Panc1 (cell line): ENCODE data around the gene KRTAP5-3. TPM values are rescaled to one million over a fixed set of nuclear protein-coding genes. Genes with fewer than 3 reads are reported as not detected.

ENCODE experiments used
- ATAC-seq: fragments of 200-7000 bp; cut with Tn5 transposase; 2 replicates; pipeline ENCODE4 v1.9.1; 2020; ENCODE audit warnings: mild to moderate bottlenecking, moderate library complexity
- BruUV-seq: library from RNA; stranded (reverse); fragments of 400-500 nt; replicated peaks from 2 replicates; lab custom pipeline; 2021; lab: Mats Ljungman, UMichigan
- CTCF ChIA-PET: fragments of 300-600 bp; sonication (Branson Sonifier 250); formaldehyde crosslinking; loops from one replicate; lab custom pipeline; 2022; ENCODE audit warnings: antibody characterized with exemption; lab: Charles Lee
- POLR2A ChIA-PET: fragments of 300-600 bp; sonication (Branson Sonifier 250); formaldehyde crosslinking; loops from one replicate; lab custom pipeline; 2022; ENCODE audit warnings: antibody characterized with exemption; lab: Charles Lee
- DNase-seq: peaks from one replicate; pipeline ENCODE4 v3.0.0-alpha.2; 2010; ENCODE audit warnings: low read depth, low spot score
- H3K27ac ChIP-seq: 2 replicates; pipeline ENCODE4 v1.5.1; 2011; ENCODE audit warnings: mild to moderate bottlenecking, low read length, inconsistent platforms
- H3K27me3 ChIP-seq: fragments of 200-500 bp; sonication (Bioruptor generic); 2 replicates; pipeline ENCODE4 v1.6.0; 2014; ENCODE audit warnings: low read length, inconsistent platforms; ENCODE audit not compliant: control insufficient read depth, insufficient read depth
- H3K36me3 ChIP-seq: fragments of 200-500 bp; sonication (Bioruptor generic); 2 replicates; pipeline ENCODE4 v1.5.1; 2014; ENCODE audit warnings: inconsistent platforms, mild to moderate bottlenecking, low read length, moderate library complexity; ENCODE audit not compliant: control insufficient read depth, insufficient read depth
- H3K4me1 ChIP-seq: 2 replicates; pipeline ENCODE4 v1.5.1; 2011; ENCODE audit warnings: inconsistent platforms, mild to moderate bottlenecking, low read length, moderate library complexity; ENCODE audit not compliant: control insufficient read depth, insufficient read depth
- H3K4me3 ChIP-seq, 2 experiments: 2 replicates each; pipeline ENCODE4 v1.5.1; 2011 to 2012; ENCODE audit warnings: low read depth in 2 of 2, low read length in 2 of 2, mild to moderate bottlenecking in 2 of 2, inconsistent platforms in 1 of 2, moderate library complexity in 1 of 2
- H3K9me3 ChIP-seq: fragments of 200-500 bp; sonication (Bioruptor generic); 2 replicates; pipeline ENCODE4 v1.5.1; 2014; ENCODE audit warnings: low read depth, mild to moderate bottlenecking, inconsistent platforms, low read length, moderate library complexity; ENCODE audit not compliant: control insufficient read depth, insufficient read depth
- CTCF ChIP-seq: fragments of 450-650 bp; IDR thresholded peaks from 2 replicates; pipeline ENCODE4 v1.5.1; 2017; ENCODE audit warnings: mild to moderate bottlenecking
- POLR2AphosphoS5 ChIP-seq: IDR thresholded peaks from 2 replicates; pipeline ENCODE4 v1.6.1; 2012; ENCODE audit warnings: mild to moderate bottlenecking, low read depth, low read length, moderate library complexity
- REST ChIP-seq, 2 experiments: IDR thresholded peaks; 2 replicates each; pipeline ENCODE4 v1.6.1; 2011 to 2012; ENCODE audit warnings: low read depth in 2 of 2, control low read depth in 1 of 2, low read length in 1 of 2, mild to moderate bottlenecking in 1 of 2, moderate library complexity in 1 of 2; ENCODE audit not compliant: insufficient read depth in 1 of 2
- SIN3A ChIP-seq: IDR thresholded peaks from 2 replicates; pipeline ENCODE4 v1.6.1; 2012; ENCODE audit warnings: low read depth, mild to moderate bottlenecking, low read length, moderate library complexity, borderline replicate concordance; ENCODE audit not compliant: insufficient read depth
- TCF7L2 ChIP-seq: IDR thresholded peaks from 2 replicates; pipeline ENCODE4 v1.6.1; 2011; ENCODE audit warnings: mild to moderate bottlenecking, low read depth, low read length, inconsistent platforms
- in situ Hi-C: cut with HindIII; loops from 2 replicates; pipeline ENCODE4 v1.10.0; 2016; ENCODE audit warnings: low sequenced_read_pairs, low pct_unique_long_range_greater_than_20kb
- intact Hi-C: fragments of 100-400 bp; cut with micrococcal nuclease; formaldehyde crosslinking; loops from one replicate; pipeline ENCODE4 v1.10.0; 2022; ENCODE audit not compliant: unreplicated experiment
- total RNA-seq: library from RNA; stranded (reverse); gene quantifications from one replicate; pipeline ENCODE4 v1.2.1, GENCODE V29; 2021; ENCODE audit not compliant: unreplicated experiment

The KRTAP5-3 gene
- total RNA-seq, 1 experiment from 2014 or later, result not detected

- in situ Hi-C loops, result no loop called here
- Histone ChIP-seq H3K9me3 (no peaks in the 10 kb centered on the region), H3K4me3 (no peak overlapping the region), H3K27me3 (peaks cover 3% of the 10 kb centered on the region), H3K36me3 (no peaks in the 10 kb centered on the region), H3K27ac (no peak overlapping the region), H3K4me1 (no peaks in the 10 kb centered on the region)
- no TSS peak for BruUV-seq
- TF ChIP-seq TCF7L2 (no peak), REST (IDR thresholded peaks at IDR 0.05; ENCODE audit: insufficient read depth in 1 of 2, low read depth in 2 of 2, low read length in 1 of 2) (no peak), SIN3A (no peak), POLR2AphosphoS5 (no peak), CTCF (no peak)
- DNase-seq (no peak), ATAC-seq (no peak)
- CTCF ChIA-PET, result no interaction called here
- POLR2A ChIA-PET, result no interaction called here
- intact Hi-C loops, result no loop called here
Observed at GRCh38 chr11:1638344-1638743, 30.1 kb upstream of the KRTAP5-3 start.

GRCh38 chr11:1637628-1638027 lies 29.4 kb upstream of the KRTAP5-3 start:
- Histone ChIP-seq H3K27ac (no peak overlapping the region), H3K4me1 (no peaks in the 10 kb centered on the region), H3K27me3 (peaks cover 3% of the 10 kb centered on the region), H3K36me3 (no peaks in the 10 kb centered on the region), H3K9me3 (no peaks in the 10 kb centered on the region), H3K4me3 (no peak overlapping the region)
- ChIA-PET POLR2A (no interaction called here), CTCF (interaction anchor here (0.6 to 1.2 kb wide), 2 partner anchors 17 to 91 kb away, joined by 4 to 6 read pairs; no protein-coding TSS in a partner anchor)
- no TSS peak for BruUV-seq
- in situ Hi-C loops, result no loop called here
- DNase-seq, result no peak
- intact Hi-C loops, result no loop called here
- TF ChIP-seq CTCF (no peak), TCF7L2 (no peak), POLR2AphosphoS5 (no peak), REST (IDR thresholded peaks at IDR 0.05; ENCODE audit: insufficient read depth in 1 of 2, low read depth in 2 of 2, low read length in 1 of 2) (no peak), SIN3A (no peak)
- ATAC-seq, result no peak
